ENCODE results near the gene DUOX1.

DNA sequence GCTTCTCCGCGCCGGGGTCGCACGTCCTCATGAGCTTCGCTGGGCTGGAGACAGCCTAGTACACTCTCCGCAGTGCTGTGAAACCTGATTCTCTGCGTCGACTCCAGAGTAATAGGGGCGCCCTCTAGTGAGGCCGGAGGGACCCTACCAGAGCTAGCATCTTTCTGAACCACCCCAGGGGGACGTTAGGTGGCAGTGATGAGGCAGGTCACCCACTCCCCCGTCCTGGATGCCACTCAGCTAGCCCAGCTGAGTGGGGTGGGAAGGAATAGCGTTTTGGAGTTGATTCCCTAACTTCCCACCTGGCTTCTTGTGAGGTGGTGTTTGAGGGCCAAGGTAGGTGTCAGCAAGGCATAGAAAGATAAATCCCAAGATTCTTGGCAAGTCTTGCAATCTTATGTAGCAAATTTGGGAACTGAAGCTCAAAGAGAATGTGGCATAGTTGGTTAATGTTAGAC lies 11.6 kb upstream of the DUOX1 start:
- TF ChIP-seq, protein P1, sequence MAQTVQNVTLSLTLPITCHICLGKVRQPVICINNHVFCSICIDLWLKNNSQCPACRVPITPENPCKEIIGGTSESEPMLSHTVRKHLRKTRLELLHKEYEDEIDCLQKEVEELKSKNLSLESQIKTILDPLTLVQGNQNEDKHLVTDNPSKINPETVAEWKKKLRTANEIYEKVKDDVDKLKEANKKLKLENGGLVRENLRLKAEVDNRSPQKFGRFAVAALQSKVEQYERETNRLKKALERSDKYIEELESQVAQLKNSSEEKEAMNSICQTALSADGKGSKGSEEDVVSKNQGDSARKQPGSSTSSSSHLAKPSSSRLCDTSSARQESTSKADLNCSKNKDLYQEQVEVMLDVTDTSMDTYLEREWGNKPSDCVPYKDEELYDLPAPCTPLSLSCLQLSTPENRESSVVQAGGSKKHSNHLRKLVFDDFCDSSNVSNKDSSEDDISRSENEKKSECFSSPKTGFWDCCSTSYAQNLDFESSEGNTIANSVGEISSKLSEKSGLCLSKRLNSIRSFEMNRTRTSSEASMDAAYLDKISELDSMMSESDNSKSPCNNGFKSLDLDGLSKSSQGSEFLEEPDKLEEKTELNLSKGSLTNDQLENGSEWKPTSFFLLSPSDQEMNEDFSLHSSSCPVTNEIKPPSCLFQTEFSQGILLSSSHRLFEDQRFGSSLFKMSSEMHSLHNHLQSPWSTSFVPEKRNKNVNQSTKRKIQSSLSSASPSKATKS (CRISPR knock-in tag; IDR thresholded peaks at IDR 0.05), result no peak
- TF ChIP-seq ZNF589 (CRISPR knock-in tag; conservative IDR thresholded peaks at IDR 0.05), result no peak
- TF ChIP-seq ZZZ3 (CRISPR knock-in tag; IDR thresholded peaks at IDR 0.05; ENCODE audit: borderline replicate concordance), result no peak
- no peak; the same call in 1 of the 2 replicates for TF ChIP-seq TBX2 (CRISPR knock-in tag; IDR thresholded peaks at IDR 0.05; ENCODE audit: borderline replicate concordance)
